HG03469 (cell line): ENCODE data around the gene THRAP3.
"Not testable (repeated sequence)": the region's sequence is repeated elsewhere in the genome, so short reads cannot be mapped to it uniquely, and the experiment has no call there.

Source experiments
- ATAC-seq: cut with Tn5 transposase; IDR thresholded peaks from one replicate; pipeline ENCODE4 v1.9.1; 2021; ENCODE audit warnings: mild to moderate bottlenecking, moderate library complexity, moderate number of reproducible peaks; ENCODE audit not compliant: unreplicated experiment

The THRAP3 gene, protein sequence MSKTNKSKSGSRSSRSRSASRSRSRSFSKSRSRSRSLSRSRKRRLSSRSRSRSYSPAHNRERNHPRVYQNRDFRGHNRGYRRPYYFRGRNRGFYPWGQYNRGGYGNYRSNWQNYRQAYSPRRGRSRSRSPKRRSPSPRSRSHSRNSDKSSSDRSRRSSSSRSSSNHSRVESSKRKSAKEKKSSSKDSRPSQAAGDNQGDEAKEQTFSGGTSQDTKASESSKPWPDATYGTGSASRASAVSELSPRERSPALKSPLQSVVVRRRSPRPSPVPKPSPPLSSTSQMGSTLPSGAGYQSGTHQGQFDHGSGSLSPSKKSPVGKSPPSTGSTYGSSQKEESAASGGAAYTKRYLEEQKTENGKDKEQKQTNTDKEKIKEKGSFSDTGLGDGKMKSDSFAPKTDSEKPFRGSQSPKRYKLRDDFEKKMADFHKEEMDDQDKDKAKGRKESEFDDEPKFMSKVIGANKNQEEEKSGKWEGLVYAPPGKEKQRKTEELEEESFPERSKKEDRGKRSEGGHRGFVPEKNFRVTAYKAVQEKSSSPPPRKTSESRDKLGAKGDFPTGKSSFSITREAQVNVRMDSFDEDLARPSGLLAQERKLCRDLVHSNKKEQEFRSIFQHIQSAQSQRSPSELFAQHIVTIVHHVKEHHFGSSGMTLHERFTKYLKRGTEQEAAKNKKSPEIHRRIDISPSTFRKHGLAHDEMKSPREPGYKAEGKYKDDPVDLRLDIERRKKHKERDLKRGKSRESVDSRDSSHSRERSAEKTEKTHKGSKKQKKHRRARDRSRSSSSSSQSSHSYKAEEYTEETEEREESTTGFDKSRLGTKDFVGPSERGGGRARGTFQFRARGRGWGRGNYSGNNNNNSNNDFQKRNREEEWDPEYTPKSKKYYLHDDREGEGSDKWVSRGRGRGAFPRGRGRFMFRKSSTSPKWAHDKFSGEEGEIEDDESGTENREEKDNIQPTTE

GRCh38 chr1:36223996-36224536 lies at the start of gene THRAP3:
TSS of gene THRAP3 (plus strand) at chr1:36224443. CDS start at chr1:36282564, 58,121 bp downstream.
- ATAC-seq, result peak; percentile 80

DNA sequence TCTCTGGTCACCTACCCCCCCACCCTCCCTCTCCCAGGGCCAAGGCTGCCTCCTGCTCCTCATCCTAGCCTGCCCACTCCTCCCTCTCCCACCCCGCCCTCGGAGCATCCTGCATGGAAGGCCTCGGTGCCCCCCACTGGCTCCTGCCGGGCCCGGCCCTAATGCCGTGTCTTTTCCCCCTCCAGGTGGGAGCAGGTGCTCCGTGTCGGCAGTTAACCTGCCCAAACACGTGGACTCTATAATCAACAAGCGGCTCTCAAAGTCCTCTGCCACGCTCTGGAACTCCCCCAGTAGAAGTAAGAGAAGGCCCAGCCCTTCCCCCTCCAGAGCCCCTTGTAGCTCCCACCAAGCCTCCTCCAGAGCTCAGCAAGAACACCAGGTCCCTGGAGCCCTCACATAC lies 49.5 kb upstream of the THRAP3 start:
- ATAC-seq, result no peak

- no peak for ATAC-seq
Observed at GRCh38 chr1:36175137-36176095, 48.8 kb upstream of the THRAP3 start.

DNA sequence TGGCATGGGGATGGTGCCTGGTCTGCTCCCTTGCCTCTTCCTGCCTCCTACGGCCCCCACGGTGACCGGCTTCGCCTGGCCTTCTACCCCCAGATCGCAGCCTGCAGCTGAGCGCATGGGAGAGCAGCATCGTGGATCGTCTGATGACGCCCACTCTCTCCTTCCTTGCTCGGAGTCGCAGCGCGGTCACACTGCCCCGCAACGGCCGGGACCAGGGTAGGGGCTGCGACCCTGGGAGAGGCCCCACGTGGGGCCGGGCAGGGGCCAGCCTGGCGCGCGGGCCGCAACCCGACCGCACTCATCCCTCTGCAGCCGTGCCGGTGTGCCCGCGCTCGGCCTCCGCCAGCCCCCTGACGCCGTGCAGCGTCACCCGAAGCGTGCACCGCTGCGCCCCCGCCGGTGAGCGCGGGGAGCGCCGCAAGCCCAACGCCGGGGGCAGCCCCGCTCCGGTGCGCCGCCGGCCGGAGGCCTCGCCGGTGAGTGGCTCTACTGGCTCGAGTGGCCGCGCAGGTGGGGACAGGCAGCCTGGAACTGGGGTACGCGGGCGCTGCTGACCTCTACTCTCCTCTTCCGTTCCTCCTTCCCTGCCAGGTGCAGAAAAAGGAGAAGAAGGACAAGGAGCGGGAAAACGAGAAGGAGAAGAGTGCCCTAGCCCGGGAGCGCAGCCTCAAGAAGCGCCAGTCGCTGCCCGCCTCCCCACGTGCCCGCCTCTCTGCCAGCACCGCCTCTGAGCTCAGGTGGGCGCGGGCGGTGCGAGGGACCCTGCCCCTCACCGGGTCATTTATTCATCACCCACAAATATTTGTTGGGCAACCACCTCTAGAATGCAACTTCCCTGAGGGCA lies 47.9 kb upstream of the THRAP3 start:
- no peak for ATAC-seq

GRCh38 chr1:36177589-36178431 lies 46.4 kb upstream of the THRAP3 start:
- ATAC-seq, result no peak

DNA sequence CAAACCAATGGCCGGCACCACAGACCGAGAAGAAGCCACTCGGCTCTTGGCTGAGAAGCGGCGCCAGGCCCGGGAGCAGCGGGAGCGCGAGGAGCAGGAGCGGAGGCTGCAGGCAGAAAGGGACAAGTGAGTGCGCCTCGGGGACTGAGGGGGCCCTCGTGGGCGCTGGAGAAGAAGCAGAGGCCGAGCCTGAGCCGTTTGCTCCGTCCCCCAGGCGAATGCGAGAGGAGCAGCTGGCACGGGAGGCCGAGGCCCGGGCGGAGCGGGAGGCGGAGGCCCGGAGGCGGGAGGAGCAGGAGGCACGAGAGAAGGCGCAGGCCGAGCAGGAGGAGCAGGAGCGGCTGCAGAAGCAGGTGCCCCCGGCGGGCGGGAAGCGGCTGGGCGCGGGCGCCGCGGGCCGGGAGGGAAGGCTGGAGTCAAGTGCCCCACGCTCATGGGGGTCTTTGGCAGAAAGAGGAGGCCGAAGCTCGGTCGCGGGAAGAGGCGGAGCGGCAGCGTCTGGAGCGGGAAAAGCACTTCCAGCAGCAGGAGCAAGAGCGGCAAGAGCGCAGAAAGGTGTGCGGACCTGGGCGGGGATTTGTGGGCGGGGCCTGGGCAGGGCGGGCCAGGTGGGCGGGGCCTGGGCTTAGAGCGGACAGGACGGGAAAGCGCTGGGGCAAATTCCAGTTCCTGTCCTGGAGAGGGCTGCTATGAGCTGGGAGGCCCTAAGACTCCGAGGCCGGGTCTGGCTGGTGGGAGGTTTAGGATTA lies 45.6 kb upstream of the THRAP3 start:
- ATAC-seq, result no peak

DNA sequence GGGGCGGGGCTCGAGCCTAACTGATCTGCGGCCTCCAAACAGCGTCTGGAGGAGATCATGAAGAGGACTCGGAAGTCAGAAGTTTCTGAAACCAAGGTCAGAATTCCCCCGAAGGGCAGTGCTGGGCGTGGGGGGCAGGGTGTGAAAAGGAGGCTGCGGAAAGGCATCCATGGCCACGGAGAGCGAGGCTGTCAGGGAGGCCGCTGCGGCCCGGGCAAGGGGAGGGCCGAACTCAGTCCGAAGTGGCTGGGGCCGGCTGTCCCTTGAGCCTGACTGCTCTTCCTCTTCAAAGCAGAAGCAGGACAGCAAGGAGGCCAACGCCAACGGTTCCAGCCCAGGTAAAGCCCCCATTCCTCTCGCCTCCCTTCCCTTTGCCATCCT lies 45.0 kb upstream of the THRAP3 start:
- ATAC-seq, result no peak

DNA sequence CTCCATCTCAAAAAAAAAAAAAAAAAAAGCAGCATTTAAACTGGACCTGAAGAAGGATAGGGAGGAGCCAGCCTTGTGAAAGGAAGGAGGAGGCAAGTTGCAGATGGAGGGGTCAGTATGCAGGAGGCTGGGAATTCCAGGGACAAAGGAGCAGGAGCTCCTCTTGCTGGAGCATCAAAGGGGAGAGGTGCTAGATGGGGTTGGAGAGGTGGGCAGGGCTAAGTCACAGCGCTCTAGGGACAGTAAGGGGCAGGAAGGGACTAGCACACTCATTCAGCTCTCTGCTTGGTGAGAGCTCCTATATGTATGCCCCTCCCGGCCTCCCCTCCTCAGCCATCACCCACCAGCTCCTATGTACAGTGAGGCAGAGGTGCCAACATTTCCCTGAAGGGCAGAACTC lies 41.5 kb upstream of the THRAP3 start:
- no peak for ATAC-seq

GRCh38 chr1:36183309-36183856 lies 40.9 kb upstream of the THRAP3 start:
- no peak for ATAC-seq

- no peak for ATAC-seq
Observed at GRCh38 chr1:36187800-36188593, 36.2 kb upstream of the THRAP3 start.

GRCh38 chr1:36196805-36197204 lies 27.4 kb upstream of the THRAP3 start:
- not testable (repeated sequence) for ATAC-seq

GRCh38 chr1:36198641-36199040 lies 25.6 kb upstream of the THRAP3 start:
- no peak for ATAC-seq

- no peak for ATAC-seq
Observed at GRCh38 chr1:36199934-36200741, 24.1 kb upstream of the THRAP3 start.

DNA sequence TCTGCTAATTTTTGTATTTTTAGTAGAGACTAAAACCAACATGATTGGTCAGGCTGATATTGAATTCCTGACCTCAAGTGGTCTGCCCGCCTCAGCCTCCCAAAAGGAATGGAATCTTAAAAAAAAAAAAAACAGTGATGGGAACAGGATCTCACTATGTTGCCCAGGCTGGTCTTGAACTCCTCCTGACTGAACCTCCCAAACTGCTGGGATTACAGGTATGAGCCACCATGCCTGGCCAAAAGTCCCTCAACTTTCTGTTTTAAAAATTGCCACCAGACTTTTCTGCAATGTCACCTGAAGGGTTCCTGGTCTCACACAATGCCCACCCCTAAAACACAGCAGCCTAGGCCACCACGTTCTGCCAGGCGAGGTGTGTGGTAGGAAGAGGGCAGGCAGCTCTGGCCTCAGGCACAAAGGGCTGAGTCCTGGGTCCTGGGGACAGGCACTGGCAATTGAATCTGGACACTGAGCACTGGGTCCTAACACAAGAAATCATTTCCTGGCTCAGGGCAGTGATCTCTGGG lies 21.2 kb upstream of the THRAP3 start:
- no peak for ATAC-seq

GRCh38 chr1:36203554-36204346 lies 20.5 kb upstream of the THRAP3 start:
- no peak for ATAC-seq
